DMS53 treated with DMSO at 0.1 percent for 48 hours (cell line): ENCODE data around the gene OR4C16.

Experiments used
- DNase-seq: peaks from one replicate; lab custom pipeline; 2025; ENCODE audit not compliant: unreplicated experiment; lab: John Stamatoyannopoulos, UW

Gene OR4C16

DNA sequence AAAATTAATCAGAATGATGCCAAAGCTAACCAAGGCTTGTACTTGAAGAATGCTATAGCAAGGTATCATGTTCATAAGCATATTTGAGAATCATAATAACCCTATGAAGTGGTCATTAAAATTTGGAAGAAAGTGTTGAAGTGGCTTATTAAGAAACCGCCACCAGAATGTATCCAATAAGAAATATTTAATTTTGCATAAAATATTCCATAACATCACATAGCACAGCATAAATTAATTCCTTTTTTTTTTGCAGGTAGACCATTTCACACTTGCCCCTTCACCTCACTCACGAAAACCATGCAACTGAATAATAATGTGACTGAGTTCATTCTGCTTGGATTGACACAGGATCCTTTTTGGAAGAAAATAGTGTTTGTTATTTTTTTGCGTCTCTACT lies at the start of gene OR4C16:
OR4C16 (plus strand) TSS at position 301 of the 400 bp plus-strand sequence; CDS start at position 301, 0 bp downstream.
- no peak for DNase-seq

GRCh38 chr11:55554169-55554568 lies 17.8 kb upstream of the OR4C16 start, which contains the start of gene OR4C15:
Gene OR4C15, plus strand, starts transcription at chr11:55554469. Its CDS starts 0 bp downstream, at chr11:55554469.
- DNase-seq: no peak

DNA sequence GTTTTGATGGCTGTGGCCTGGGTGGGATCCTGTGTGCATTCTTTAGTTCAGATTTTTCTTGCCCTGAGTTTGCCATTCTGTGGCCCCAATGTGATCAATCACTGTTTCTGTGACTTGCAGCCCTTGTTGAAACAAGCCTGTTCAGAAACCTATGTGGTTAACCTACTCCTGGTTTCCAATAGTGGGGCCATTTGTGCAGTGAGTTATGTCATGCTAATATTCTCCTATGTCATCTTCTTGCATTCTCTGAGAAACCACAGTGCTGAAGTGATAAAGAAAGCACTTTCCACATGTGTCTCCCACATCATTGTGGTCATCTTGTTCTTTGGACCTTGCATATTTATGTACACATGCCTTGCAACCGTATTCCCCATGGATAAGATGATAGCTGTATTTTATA lies 620 bp downstream of the OR4C16 start:
- no peak for DNase-seq

DNA sequence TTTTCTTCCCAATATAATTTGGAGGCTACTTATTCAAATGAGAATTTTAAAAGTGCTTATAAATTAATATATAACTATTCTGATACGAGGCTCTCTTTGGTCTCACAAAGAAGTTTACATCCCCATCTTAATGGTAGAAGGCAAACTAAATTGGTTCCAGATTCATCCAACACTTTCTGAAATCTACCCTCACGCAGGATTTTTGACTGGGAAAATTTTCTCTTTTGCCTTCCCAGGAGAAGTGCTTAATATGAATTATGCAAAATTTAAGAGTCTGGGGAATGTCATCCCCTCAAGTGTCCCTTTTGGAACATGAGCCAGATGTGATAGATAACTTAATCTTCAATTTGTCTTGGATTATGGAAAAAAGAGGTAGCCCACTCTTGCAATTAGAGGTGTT lies 35.6 kb downstream of the OR4C16 start, which contains the start of gene OR4C11:
OR4C11 (minus strand) TSS at position 101 of the 400 bp plus-strand sequence. CDS start 3,272 bp downstream, outside the sequence.
- no peak for DNase-seq
